ENCODE measurements around the gene DDB1.

The DDB1 gene

DNA sequence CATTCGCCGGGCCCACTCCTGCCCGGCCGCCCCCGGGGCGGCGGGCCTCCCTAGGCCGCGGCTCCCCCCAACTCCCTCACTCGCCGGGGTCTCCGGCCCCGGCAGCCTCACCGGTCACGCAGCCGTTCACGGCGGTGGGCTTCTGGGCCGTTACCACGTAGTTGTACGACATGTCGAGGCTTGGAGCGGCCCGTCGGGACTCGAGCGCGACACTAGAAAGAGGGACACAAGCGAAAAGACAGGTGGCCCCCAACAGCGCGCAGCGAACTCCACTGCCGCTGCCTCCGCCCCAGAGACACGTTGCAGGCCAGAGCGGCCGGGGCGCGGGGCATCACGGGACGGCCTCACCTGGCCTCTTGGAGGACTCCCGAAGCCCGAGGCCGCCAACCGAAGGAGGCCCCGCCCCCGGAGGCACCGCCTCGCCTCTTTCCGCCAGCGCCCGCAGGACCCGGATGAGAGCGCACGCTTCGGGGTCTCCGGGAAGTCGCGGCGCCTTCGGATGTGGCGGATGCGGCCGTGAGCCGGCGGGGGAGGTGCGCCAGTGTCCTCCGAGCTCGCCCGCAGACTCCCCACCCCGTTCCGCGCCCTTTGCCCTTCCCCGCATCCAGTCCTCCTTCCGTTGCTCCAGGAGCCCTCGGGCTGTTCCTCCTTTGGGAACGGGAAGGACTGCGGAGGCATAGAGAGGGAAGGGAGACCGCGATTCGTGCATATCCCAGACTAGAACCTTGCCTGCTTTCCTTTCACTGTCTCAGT, at the start of gene DDB1, which contains the start of gene TKFC:
TSS of gene DDB1 (minus strand) at position 309 of the 753 bp plus-strand sequence. CDS start at position 172, 137 bp downstream.
TSS of gene TKFC (plus strand) at position 432 of the 753 bp plus-strand sequence. CDS start 1,501 bp downstream, outside the sequence.
- DNase-seq (ENCODE audit: low read depth, low spot score) = peak; percentile 74

DNA sequence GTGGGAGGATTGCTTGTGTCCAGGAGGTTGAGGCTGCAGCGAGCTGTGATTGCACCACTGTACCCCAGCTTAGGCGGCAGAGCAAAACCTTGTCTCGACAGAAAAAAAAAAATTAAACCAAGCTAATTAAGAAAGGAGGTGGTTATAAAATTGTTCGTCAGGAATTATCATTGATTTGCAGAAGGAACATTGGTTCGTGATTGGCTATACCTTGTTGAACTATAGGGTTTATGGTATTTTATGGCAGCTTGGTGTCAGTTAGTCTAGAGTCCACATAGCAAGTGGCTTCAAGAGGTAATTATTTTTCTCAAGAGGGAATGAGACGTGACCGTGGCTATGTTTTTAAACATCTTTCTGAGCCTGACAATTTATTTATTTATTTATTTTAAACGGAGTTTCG, 48.0 kb upstream of the DDB1 start:
- no peak for DNase-seq (ENCODE audit: low read depth, low spot score)

DNA sequence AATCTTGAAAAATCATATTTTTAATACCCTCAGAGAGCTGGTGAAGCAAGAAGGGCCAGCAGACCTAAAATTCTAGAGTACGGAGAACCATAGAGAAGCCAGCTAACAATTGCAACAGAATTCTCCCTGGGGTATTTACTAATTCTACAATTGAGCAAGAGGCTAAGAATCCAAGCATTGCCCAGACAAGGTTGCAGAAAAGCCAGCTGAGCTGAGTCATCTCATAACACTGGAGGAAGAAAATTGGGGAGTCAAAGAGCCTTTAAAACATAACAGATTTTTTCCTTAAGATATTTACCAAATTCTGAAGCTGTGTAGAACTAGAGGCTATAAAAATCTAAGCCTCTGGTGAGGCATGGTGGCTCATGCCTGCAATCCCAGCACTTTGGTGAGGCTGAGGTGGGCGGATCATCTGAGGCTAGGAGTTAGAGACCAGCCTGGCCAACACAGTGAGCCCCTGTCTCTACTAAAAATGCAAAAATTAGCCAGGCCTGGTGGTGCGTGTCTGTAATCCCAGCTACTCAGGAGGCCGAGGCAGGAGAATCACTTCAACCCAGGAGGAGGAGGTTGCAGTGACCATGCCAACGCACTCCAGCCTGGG, 45.9 kb upstream of the DDB1 start:
- no peak for DNase-seq (ENCODE audit: low read depth, low spot score)

GRCh38 chr11:61377461-61378160, 44.7 kb upstream of the DDB1 start:
- no peak for DNase-seq (ENCODE audit: low read depth, low spot score)

- DNase-seq (ENCODE audit: low read depth, low spot score) = no peak
Measured at GRCh38 chr11:61375761-61376108, 42.8 kb upstream of the DDB1 start.

DNA sequence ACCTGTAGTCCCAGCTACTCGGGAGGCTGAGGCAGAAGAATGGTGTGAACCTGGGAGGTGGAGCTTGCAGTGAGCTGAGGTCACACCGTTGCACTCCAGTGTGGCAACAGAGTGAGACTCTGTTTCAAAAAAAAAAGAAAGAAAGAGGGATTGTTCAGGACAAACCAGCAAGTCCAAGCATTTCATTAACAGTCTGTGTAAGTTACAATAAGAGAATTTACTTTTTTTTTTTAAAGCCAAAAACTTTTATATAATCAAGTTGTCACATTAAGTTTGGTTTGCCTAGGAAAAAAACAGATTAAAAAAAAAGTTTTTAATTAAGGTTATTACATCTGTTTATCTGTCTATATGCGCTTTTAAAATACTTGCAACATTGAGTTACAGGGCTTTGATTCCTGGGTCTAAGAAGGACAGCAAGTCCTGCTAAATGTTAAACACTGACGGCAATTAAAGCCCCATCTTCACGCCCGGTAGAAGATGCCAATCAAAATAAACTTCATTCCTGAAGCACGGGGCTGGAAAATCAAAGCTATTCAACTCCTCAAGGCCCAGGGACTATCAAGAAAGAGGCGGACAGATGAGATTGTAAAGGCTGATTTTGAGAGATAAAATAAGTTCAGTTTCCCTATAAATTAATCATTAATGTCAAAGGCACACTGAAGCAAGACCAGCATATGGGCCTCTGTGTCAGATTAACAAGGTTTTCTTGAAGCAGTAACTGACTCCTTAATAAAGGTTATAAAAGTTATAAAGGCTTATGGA, 39.9 kb upstream of the DDB1 start:
- no peak for DNase-seq (ENCODE audit: low read depth, low spot score)

DNA sequence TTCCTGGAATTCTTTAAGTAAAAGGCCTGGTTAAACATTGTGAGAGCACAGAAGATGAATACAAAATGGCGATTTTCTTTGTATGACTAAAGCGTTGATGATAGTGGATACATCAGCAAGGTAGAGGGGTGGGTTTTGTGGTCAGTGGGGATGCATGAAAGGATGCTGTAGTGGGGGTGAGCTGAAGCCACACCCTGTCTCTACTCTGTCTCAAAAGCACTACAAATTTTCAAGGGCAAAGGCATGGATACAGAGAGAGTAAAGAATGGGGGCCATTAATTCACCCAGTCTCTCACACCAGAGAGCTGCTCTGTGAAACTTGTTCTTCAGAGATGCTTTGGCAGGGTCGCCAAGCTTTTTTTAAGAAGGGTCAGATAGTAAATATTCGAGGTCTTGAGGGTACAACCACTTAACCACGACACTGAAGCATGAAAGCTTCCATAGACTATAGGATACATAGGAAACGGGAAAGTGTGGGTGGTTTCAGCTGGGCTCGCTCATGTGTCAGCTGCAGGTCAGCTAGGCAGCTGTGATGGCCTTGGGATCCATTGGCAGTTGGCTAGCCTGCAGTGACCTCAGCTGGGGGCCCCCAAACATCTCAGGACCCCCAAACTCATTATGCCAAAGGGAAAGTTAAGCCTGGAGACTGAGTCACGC, 37.6 kb upstream of the DDB1 start:
- DNase-seq (ENCODE audit: low read depth, low spot score) = no peak

DNA sequence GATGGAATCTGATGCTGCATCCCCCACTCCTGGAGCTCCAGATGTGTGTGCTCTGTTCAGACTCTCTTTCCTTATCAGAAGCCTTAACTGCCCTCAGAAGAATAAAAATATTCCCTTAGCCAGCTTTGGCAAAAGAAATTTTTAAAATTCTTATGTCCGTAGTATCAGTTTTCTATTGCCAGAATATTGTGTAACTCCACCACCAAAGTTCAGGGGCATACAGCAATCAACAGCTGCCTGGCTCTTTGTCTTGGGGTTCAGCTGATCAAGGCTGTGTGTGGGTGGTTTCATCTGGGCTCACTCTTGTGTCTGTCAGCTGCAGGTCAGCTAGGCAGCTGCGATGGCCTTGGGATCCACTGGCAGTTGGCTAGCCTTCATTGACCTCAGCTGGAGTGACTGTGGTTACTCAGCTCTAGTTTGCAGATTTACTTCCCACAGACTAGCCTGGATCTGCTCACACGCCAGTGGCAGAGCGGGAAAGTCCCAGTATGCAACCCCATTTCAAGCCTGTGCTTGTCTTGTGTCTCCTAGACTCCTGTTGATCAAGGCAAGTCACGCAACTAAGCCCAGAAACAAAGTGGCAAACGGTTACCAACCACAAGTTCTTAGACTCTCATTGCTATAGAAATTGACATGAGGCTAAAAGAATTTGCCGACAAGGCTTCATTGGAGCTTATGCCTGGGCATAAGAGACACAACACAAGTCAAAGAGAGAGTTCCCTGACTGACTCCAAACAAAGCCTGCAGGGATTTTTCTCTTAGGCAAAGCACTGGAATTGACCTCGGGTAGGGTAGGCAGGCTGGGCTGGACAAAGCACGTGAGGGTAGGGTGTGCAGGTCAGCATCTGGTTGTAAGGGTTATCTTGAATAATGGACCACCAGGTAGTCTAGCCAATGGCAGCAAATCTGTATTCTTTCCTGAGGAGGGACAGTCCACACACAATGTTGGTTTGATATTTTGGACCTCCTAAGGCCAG, 36.8 kb upstream of the DDB1 start:
- DNase-seq (ENCODE audit: low read depth, low spot score) = no peak

DNA sequence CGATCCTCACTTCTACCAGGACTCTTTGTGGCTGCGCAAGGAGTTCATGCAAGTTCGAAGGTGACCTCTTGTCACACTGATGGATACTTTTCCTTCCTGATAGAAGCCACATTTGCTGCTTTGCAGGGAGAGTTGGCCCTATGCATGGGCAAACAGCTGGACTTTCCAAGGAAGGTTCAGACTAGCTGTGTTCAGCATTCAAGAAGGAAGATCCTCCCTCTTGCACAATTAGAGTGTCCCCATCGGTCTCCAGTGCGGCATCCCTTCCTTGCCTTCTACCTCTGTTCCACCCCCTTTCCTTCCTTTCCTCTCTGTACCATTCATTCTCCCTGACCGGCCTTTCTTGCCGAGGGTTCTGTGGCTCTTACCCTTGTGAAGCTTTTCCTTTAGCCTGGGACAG, 35.7 kb upstream of the DDB1 start:
- DNase-seq (ENCODE audit: low read depth, low spot score) = no peak

GRCh38 chr11:61367406-61367805, 34.5 kb upstream of the DDB1 start:
- no peak for DNase-seq (ENCODE audit: low read depth, low spot score)

DNA sequence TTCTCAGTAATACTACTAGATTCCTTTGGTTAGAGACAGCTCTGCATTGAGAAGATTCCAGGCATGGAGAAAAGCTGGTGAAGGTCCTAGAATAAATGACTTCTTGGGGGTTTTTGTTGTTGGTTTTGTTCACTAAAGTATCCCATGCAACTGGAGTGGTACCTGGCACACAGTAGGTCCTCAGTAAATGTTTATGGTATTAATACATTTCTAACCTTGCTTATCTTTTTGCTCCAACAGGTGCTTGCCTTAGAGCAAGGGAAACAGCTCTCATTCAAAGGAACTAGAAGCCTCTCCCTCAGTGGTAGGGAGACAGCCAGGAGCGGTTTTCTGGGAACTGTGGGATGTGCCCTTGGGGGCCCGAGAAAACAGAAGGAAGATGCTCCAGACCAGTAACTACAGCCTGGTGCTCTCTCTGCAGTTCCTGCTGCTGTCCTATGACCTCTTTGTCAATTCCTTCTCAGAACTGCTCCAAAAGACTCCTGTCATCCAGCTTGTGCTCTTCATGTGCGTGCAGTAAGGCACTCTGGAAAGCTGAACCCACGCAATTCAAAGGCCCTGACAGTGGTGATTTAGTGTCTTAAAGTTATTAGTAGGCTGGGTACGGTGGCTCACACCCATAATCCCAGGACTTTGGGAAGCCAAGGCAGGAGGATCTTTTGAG, 31.2 kb upstream of the DDB1 start:
- DNase-seq (ENCODE audit: low read depth, low spot score) = no peak

DNA sequence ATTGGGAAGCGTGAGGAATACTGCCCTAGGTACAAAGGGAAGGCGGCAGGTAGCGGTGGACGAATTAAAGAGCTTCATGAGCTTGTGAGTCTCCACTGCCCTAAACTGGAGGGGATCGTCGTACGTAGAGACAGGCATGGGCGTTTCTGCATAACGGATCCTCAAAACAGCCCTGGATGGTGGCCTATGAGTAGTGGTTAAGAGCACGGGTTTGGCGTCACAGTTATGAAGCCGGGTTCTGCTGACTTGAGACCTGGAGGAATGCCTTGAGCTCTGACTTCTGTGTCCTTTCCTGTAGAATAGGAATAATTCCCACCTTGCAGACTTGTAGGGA, 29.6 kb upstream of the DDB1 start:
- no peak for DNase-seq (ENCODE audit: low read depth, low spot score)

GRCh38 chr11:61361741-61362541, 29.0 kb upstream of the DDB1 start, which contains the start of the genes CYB561A3 and TMEM138:
Gene CYB561A3 (minus strand): TSS chr11:61361882. CDS start chr11:61356713, 5,169 bp downstream.
Gene TMEM138 (plus strand): TSS chr11:61362374. CDS start chr11:61364391, 2,017 bp downstream.
- DNase-seq (ENCODE audit: low read depth, low spot score) = peak; percentile 67

DNA sequence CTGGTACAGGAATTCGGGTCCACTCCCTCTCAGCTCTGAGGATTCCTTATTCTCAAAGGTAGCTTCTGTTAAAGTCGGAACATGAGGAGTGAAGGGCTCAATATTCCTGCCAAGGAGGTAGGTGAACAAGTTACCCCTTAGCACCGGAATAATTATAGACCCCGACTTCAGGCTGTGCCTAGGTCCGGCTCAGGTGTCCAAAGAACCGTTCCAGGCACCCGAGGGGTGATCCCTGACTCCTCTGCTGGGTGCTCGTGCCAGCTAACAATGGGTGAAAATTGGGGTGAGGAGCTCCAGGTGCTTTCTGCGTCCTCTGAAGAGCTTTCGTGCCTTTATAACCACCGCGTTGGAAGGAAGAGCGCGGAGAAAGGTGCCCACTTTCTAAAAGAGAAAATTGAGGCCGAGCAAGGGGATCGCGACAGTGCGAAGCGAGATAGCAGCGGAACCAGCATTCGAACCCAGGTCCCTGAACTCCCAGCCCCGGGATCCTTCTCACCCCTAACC, 28.4 kb upstream of the DDB1 start:
- DNase-seq (ENCODE audit: low read depth, low spot score) = no peak

DNA sequence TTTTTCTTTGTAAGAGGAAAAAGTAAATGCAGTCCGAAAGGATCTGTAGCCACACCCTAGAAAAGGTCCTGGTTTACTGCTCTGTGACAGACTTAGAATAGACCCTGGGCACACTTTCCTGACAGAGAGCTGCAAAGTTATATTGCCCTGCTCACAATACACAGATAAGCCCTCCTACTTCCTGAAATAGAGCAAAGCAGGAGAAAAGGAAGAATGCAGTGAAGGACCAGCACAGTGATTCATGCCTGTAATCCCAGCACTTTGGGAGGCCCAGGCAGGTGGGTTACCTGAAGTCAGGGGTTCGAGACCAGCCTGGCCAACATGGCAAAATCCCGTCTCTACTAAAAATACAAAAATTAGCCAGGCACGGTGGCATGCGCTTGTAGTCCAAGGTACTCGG, 26.6 kb upstream of the DDB1 start:
- DNase-seq (ENCODE audit: low read depth, low spot score) = no peak

DNA sequence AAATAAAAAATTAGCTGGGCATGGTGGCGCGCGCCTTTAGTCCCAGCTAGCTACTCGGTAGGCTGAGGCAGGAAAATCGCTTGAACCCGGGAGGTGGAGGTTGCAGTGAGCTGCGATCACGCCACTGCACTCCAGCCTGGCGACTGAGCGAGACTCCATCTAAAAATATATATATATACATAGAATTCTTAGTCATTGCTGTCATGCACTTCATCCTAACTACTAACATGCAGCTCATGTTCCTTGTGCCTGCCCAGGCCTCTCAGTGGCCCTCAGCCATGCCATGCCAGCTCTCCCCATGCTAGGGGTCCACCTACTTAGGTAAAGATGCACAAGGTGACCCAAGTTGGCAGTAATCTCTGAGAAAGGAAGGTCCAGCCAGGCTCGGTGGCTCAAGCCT, 25.7 kb upstream of the DDB1 start:
- no peak for DNase-seq (ENCODE audit: low read depth, low spot score)

- DNase-seq (ENCODE audit: low read depth, low spot score) = no peak
Measured at GRCh38 chr11:61357894-61358239, 25.0 kb upstream of the DDB1 start.

DNA sequence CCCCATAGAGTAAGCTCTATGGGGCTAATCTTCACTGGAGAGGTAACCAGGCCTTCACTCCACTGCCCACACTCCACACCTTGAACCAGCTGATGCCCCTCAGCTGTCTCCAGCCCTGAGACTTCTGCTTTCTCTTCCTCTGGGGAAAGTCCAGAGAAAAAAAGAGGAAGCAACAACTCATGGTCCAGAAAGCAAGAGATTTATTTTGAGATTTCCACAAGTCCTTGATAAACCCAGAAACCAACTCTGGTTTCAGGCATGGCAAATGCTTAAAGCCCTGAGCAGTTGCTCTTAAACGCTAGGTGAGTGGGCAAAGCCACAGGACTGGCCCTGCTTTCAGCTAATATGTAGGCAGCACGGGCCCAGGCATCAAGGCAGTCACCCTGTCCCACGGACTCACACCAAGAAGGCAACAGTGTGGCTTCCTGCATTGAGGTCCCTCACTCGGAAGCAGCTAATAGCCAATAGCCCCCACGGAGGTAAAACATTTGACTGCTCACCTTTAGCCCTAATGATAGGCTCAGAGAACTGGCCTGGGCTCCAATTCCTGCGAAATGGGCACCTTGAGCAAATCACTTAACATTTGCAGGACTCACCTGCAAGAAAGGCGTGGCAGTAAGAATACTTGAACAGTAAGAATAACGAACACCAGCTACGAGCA, 24.5 kb upstream of the DDB1 start:
- DNase-seq (ENCODE audit: low read depth, low spot score) = no peak

All from iPS DF 19.7 (cell line).